Measurements from ENCODE around the gene TF. TPM values are rescaled to one million over a fixed set of nuclear protein-coding genes. Genes with fewer than 3 reads are reported as not detected.

Gene TF
- total RNA-seq, 1 donor from 2014 or later = 2.3 TPM

DNA sequence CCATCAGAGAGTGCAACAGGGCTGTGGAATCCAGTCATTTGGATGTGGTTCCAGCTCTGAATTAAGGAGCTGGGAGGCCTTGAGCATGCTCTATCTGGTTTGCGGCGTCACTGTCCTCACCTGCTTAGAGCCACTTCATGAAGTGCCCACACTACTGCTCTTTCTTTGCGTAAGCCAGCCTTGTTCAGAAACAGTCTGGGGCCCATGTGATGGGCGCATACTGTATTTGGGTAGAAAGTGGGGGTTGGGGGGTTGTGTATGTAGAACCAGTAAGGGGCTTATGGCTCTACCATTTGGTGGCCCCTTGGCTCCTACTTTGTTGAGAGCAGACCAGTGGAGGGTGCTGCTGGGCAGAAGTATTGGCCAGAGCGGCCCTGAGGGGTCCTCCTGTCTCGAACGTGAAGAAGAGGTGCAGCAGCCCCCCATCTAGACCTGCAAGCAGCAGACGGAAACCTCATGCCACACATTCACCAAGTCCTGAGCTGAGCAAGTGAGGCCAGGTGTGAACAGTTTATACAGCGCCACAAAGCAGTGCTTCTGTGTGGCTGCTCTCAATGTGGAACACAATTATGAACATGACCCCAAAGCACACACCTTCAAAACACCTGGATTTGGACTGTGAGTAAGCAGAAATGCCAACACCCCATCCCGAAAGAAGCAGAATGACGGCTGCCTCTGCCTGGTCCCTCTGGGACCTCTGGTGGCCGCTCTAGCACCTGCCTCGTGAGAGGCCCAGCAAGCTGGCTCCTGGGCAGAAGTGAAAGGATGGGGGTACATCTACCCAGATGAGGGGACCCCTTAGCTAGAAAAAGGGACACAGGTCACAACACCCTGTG is 86.0 kb downstream of the TF start:
- Mint-ChIP-seq H3K36me3 (peaks cover 4% of the 10 kb centered on the region), H3K9me3 (no peaks in the 10 kb centered on the region), H3K27me3 (no peaks in the 10 kb centered on the region), H3K27ac (no peak overlapping the region), H3K4me3 (no peak overlapping the region), H3K4me1 (ENCODE audit: unreplicated experiment) (no peaks in the 10 kb centered on the region)
- no peak for TF ChIP-seq CTCF (conservative IDR thresholded peaks at IDR 0.05)
- DNase-seq (ENCODE audit: extremely low spot score, unreplicated experiment) = no peak

GRCh38 chr3:133832802-133833144 is 86.6 kb downstream of the TF start:
- no peaks in the 10 kb centered on the region for H3K9me3 Mint-ChIP-seq
- no peak overlapping the region for H3K27ac Mint-ChIP-seq
- H3K4me3 Mint-ChIP-seq = no peak overlapping the region
- H3K36me3 Mint-ChIP-seq = peaks cover 4% of the 10 kb centered on the region
- no peak for TF ChIP-seq CTCF (conservative IDR thresholded peaks at IDR 0.05)
- H3K4me1 Mint-ChIP-seq (ENCODE audit: unreplicated experiment) = no peaks in the 10 kb centered on the region
- no peak for DNase-seq (ENCODE audit: extremely low spot score, unreplicated experiment)
- no peaks in the 10 kb centered on the region for H3K27me3 Mint-ChIP-seq

- no peaks in the 10 kb centered on the region for H3K4me1 Mint-ChIP-seq (ENCODE audit: unreplicated experiment)
- peaks cover 4% of the 10 kb centered on the region for H3K36me3 Mint-ChIP-seq
- no peaks in the 10 kb centered on the region for H3K27me3 Mint-ChIP-seq
- peak; percentile 55 for DNase-seq (ENCODE audit: extremely low spot score, unreplicated experiment)
- no peak for TF ChIP-seq CTCF (conservative IDR thresholded peaks at IDR 0.05)
- H3K4me3 Mint-ChIP-seq = no peak overlapping the region
- no peak overlapping the region for H3K27ac Mint-ChIP-seq
- H3K9me3 Mint-ChIP-seq = no peaks in the 10 kb centered on the region
Measured at GRCh38 chr3:133833267-133833666, 87.1 kb downstream of the TF start.

- TF ChIP-seq CTCF (conservative IDR thresholded peaks at IDR 0.05) = no peak
- no peaks in the 10 kb centered on the region for H3K9me3 Mint-ChIP-seq
- H3K36me3 Mint-ChIP-seq = peaks cover 4% of the 10 kb centered on the region
- no peaks in the 10 kb centered on the region for H3K27me3 Mint-ChIP-seq
- DNase-seq (ENCODE audit: extremely low spot score, unreplicated experiment) = peak; percentile 24
- no peak overlapping the region for H3K27ac Mint-ChIP-seq
- H3K4me1 Mint-ChIP-seq (ENCODE audit: unreplicated experiment) = no peaks in the 10 kb centered on the region
- H3K4me3 Mint-ChIP-seq = no peak overlapping the region
Measured at GRCh38 chr3:133833880-133834620, 87.9 kb downstream of the TF start.

- TF ChIP-seq CTCF (conservative IDR thresholded peaks at IDR 0.05) = no peak
- Mint-ChIP-seq H3K4me3 (no peak overlapping the region), H3K27ac (no peak overlapping the region), H3K27me3 (no peaks in the 10 kb centered on the region), H3K4me1 (ENCODE audit: unreplicated experiment) (no peaks in the 10 kb centered on the region), H3K36me3 (peaks cover 4% of the 10 kb centered on the region), H3K9me3 (no peaks in the 10 kb centered on the region)
- DNase-seq (ENCODE audit: extremely low spot score, unreplicated experiment) = no peak
Measured at GRCh38 chr3:133834621-133835417, 88.6 kb downstream of the TF start.
